Smooth muscle cell (in vitro differentiated cells): ENCODE measurements around the gene CERCAM. TPM values are rescaled to one million over a fixed set of nuclear protein-coding genes. Genes with fewer than 3 reads are reported as not detected.

ENCODE experiments used
- DNase-seq: peaks from one replicate; lab custom pipeline; 2025; ENCODE audit not compliant: unreplicated experiment; lab: John Stamatoyannopoulos, UW
- H2AFZ ChIP-seq: fragments of 200-600 bp; sonication (generic); 2 replicates; pipeline ENCODE4 v1.6.0; 2016; ENCODE audit warnings: antibody characterized with exemption, low read depth, mild to moderate bottlenecking
- H3F3A ChIP-seq: fragments of 200-600 bp; sonication (generic); 2 replicates; pipeline ENCODE4 v1.6.0; 2017; ENCODE audit warnings: antibody characterized with exemption, low read depth
- H3K27ac ChIP-seq: fragments of 200-600 bp; sonication (generic); 2 replicates; pipeline ENCODE4 v1.5.1; 2016; ENCODE audit warnings: low read depth, mild to moderate bottlenecking
- H3K27me3 ChIP-seq: fragments of 200-600 bp; sonication (generic); 2 replicates; pipeline ENCODE4 v1.6.1; 2016; ENCODE audit warnings: low read depth, mild to moderate bottlenecking
- H3K36me3 ChIP-seq: fragments of 200-600 bp; sonication (generic); 2 replicates; pipeline ENCODE4 v1.5.1; 2016; ENCODE audit warnings: low read depth
- H3K4me1 ChIP-seq: fragments of 200-600 bp; sonication (generic); 2 replicates; pipeline ENCODE4 v1.5.1; 2016; ENCODE audit warnings: low read depth
- H3K4me2 ChIP-seq: fragments of 200-600 bp; sonication (generic); 2 replicates; pipeline ENCODE4 v1.6.0; 2016; ENCODE audit warnings: mild to moderate bottlenecking
- H3K4me3 ChIP-seq: fragments of 200-600 bp; sonication (generic); 2 replicates; pipeline ENCODE4 v1.5.1; 2016; ENCODE audit warnings: mild to moderate bottlenecking
- H3K79me2 ChIP-seq: fragments of 200-600 bp; sonication (generic); 2 replicates; pipeline ENCODE4 v1.6.0; 2016; ENCODE audit warnings: low read depth, mild to moderate bottlenecking
- H3K9ac ChIP-seq: fragments of 200-600 bp; sonication (generic); 2 replicates; pipeline ENCODE4 v1.6.0; 2016; ENCODE audit warnings: low read depth
- H3K9me3 ChIP-seq: fragments of 200-600 bp; sonication (generic); replicated peaks from 2 replicates; pipeline ENCODE4 v1.5.1; 2016; ENCODE audit warnings: low read depth
- H4K20me1 ChIP-seq: fragments of 200-600 bp; sonication (generic); 2 replicates; pipeline ENCODE4 v1.6.0; 2016; ENCODE audit warnings: low read depth
- CTCF ChIP-seq: fragments of 200-600 bp; sonication (generic); IDR thresholded peaks from 2 replicates; pipeline ENCODE4 v1.5.1; 2017; ENCODE audit warnings: borderline replicate concordance, mild to moderate bottlenecking, antibody characterized with exemption; ENCODE audit not compliant: insufficient read depth, poor library complexity, severe bottlenecking
- WGBS: methylation state at CpG from one replicate; pipeline ENCODE4 v1.1.7; 2016; ENCODE audit warnings: low lambda C conversion rate; 5-methylcytosine and 5-hydroxymethylcytosine counted together
- polyA plus RNA-seq: library from polyadenylated mRNA; unstranded; fragments of >200 nt; fragmentation: Nextera tagmentation; extraction: Ambion mirVana; gene quantifications from 2 replicates; pipeline ENCODE4 v1.2.1, GENCODE V29; 2016
- total RNA-seq: library from RNA; depleted of rRNA; stranded (reverse); fragments of >200 nt; gene quantifications from 2 replicates; pipeline ENCODE4 v1.2.3, GENCODE V29; 2014

CERCAM gene
- total and polyA plus RNA-seq, 2 experiments from 2014 or later: 129 to 357 TPM

DNA sequence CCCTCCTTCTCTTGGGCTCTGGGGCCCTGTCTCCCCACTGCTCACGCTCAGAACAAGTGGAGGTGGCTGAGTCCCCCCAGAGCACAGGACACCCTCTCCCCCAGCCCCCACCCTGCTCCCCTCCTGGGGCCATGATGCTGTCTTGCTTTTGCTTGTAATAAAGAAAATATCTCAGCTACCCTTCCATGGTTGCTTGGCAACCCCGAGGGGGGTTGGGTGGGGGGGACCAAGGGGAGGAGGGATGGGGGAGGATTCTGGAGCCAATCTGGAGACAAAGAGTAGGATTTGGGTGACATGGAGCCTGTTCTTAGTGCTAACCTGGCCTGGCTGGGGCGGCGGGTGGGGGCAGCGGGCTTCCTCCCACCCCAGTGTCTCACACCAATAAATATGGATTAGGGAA is 16.1 kb upstream of the CERCAM start:
- Histone ChIP-seq H3K36me3 (no peaks in the 10 kb centered on the region), H3K9ac (no peak overlapping the region), H3K4me3 (no peak overlapping the region), H3F3A (no peaks in the 10 kb centered on the region), H2AFZ (no peak overlapping the region), H3K27ac (no peak overlapping the region), H3K9me3 (no peaks in the 10 kb centered on the region), H3K79me2 (no peaks in the 10 kb centered on the region), H3K27me3 (peaks cover 26% of the 10 kb centered on the region), H3K4me2 (no peak overlapping the region), H4K20me1 (no peaks in the 10 kb centered on the region), H3K4me1 (peaks cover 7% of the 10 kb centered on the region)
- no peak for DNase-seq
- TF ChIP-seq CTCF: no peak
- 89% methylated on average over 4 of the region's 5 CpGs for WGBS

DNA sequence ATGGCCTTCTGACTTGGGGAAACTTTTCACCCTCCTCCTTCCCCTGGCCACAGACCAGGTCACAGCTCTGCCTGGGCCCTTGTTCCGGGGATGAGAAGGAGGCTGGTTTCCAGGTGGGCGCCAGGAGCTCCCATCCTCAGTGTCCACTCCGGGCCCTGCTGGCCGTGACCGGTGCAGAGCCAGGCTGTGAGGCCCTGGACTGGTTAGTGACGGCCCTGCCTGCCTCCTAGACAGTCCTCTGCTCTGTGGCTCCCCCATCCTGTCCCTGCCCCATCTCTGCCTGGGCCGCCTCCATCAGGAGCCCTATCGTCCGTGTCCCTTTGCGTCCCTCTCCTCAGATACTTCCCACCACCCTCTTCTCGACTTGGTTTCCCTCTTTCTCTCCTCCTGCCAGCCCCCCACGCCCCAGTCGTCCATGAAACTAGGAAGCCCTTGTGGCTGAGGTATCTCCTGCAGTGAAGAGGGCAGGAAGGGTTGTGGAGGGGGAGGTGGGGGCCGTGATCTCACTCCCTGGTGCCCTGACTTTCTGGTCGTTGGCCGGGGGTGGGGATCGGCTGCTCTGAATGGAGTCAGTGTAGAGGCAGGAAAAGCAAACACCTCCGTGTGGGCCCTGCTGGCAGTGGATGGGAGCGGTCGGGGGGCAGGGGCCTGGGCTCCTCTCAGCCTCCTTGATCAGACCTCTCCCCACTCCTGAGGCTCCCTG is 15.4 kb upstream of the CERCAM start:
- no peak for DNase-seq
- H3K9ac ChIP-seq: no peak overlapping the region
- H3K4me3 ChIP-seq: no peak overlapping the region
- no peaks in the 10 kb centered on the region for H3K36me3 ChIP-seq
- no peaks in the 10 kb centered on the region for H3K79me2 ChIP-seq
- H2AFZ ChIP-seq: no peak overlapping the region
- H4K20me1 ChIP-seq: no peaks in the 10 kb centered on the region
- no peaks in the 10 kb centered on the region for H3K9me3 ChIP-seq
- no peaks in the 10 kb centered on the region for H3F3A ChIP-seq
- H3K27ac ChIP-seq: no peak overlapping the region
- WGBS: 75% methylated on average over 20 of the region's 20 CpGs
- peaks cover 23% of the 10 kb centered on the region for H3K27me3 ChIP-seq
- H3K4me2 ChIP-seq: no peak overlapping the region
- H3K4me1 ChIP-seq: peaks cover 7% of the 10 kb centered on the region
- TF ChIP-seq CTCF: no peak

DNA sequence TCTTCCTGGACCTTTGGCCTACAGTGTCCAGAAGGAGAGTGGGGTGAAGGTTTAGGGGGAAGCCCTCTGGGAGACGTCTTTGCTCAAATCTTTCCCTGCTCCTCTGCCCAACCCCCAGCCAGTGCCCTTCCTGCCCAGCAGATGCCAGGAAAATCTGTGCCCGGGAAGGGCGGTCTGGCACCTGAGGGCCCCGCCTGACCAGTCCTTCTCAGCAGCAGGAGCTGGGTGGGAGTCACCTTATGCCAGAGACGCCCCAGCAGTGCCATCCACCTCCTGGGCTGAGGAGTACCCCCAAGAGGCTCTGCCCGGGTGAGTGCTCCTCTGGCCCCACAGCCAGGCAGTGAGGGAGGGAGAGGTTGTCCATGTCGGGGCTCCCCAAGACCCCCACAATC is 14.9 kb upstream of the CERCAM start:
- Histone ChIP-seq H3K9me3 (no peaks in the 10 kb centered on the region), H3K79me2 (no peaks in the 10 kb centered on the region), H3K4me3 (no peak overlapping the region), H3K4me2 (no peak overlapping the region), H3K9ac (no peak overlapping the region), H3K27ac (no peak overlapping the region), H3K36me3 (no peaks in the 10 kb centered on the region), H3K27me3 (peaks cover 23% of the 10 kb centered on the region), H3K4me1 (peaks cover 7% of the 10 kb centered on the region), H4K20me1 (no peaks in the 10 kb centered on the region), H3F3A (no peaks in the 10 kb centered on the region), H2AFZ (no peak overlapping the region)
- no peak for DNase-seq
- no peak for TF ChIP-seq CTCF
- 92% methylated on average over 7 of the region's 7 CpGs for WGBS

DNA sequence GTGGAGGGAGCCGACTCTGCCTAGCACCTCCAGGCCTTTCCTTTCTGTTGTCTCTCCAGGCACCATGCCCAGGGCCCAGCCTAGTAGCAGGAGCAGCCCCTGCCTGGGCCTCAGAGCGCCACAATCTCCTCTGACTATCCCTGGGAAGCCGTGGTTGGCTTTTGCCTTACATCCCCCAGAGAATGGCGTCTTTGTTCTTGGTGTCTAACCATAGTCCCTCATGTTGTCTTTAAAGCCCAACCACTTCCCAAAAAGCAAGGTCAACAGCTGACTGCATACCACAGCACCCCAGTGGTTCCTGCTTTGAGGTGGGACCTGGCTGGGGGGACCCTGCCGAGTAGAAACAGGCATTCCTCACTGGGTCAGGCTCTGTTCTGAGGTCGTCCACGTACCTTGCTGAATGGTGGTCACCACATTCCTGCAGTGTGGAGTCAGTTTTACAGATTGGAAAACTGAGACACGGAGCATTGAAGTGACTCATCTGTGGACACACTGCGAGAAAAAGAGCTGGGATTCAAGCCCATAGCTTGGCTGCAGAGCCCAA is 13.7 kb upstream of the CERCAM start:
- Histone ChIP-seq H3K36me3 (no peaks in the 10 kb centered on the region), H3K27me3 (peaks cover 19% of the 10 kb centered on the region), H3K27ac (no peak overlapping the region), H3K79me2 (no peaks in the 10 kb centered on the region), H3F3A (no peaks in the 10 kb centered on the region), H4K20me1 (no peaks in the 10 kb centered on the region), H3K9me3 (no peaks in the 10 kb centered on the region), H3K9ac (no peak overlapping the region), H2AFZ (no peak overlapping the region), H3K4me1 (peaks cover 7% of the 10 kb centered on the region), H3K4me2 (no peak overlapping the region), H3K4me3 (no peak overlapping the region)
- no peak for TF ChIP-seq CTCF
- no peak for DNase-seq
- WGBS: 73% methylated on average over 9 of the region's 9 CpGs
